Measurements from ENCODE around the gene RAB20. TPM values are rescaled to one million over a fixed set of nuclear protein-coding genes. Genes with fewer than 3 reads are reported as not detected.
A peak's percentile ranks its signal among the peaks of the same experiment; 100 is the strongest.

Gene RAB20
- total and polyA plus RNA-seq, 7 donors: 1.2 to 20.5 (median 2.9) TPM

GRCh38 chr13:110523838-110524540, 37.5 kb downstream of the RAB20 start:
- DNase-seq (no peak), ATAC-seq (no peak)
- H3K36me3 ChIP-seq (ENCODE audit: insufficient read depth in 1 of 2, low read depth in 1 of 2): no peaks in the 10 kb centered on the region
- WGBS, 3 donors: 83 to 85% (median 84%) methylated on average over 17 of the region's 17 CpGs
- TF ChIP-seq, protein P1, sequence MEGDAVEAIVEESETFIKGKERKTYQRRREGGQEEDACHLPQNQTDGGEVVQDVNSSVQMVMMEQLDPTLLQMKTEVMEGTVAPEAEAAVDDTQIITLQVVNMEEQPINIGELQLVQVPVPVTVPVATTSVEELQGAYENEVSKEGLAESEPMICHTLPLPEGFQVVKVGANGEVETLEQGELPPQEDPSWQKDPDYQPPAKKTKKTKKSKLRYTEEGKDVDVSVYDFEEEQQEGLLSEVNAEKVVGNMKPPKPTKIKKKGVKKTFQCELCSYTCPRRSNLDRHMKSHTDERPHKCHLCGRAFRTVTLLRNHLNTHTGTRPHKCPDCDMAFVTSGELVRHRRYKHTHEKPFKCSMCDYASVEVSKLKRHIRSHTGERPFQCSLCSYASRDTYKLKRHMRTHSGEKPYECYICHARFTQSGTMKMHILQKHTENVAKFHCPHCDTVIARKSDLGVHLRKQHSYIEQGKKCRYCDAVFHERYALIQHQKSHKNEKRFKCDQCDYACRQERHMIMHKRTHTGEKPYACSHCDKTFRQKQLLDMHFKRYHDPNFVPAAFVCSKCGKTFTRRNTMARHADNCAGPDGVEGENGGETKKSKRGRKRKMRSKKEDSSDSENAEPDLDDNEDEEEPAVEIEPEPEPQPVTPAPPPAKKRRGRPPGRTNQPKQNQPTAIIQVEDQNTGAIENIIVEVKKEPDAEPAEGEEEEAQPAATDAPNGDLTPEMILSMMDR (IDR thresholded peaks at IDR 0.05): no peak
- peaks cover 4% of the 10 kb centered on the region for H3K4me1 ChIP-seq
- no peaks in the 10 kb centered on the region for H3K9me3 ChIP-seq
- intact Hi-C loops (cut with DNase I): no loop called here
- H3K27me3 ChIP-seq (ENCODE audit: insufficient read depth in 3 of 3, low read length in 2 of 3): no peaks in the 10 kb centered on the region
- H3K27ac ChIP-seq: peak overlapping the region; percentile 55
- peak overlapping the region; percentile 15 for H3K4me3 ChIP-seq

- H3K36me3 ChIP-seq (ENCODE audit: insufficient read depth in 1 of 2, low read depth in 1 of 2): no peaks in the 10 kb centered on the region
- DNase-seq (no peak), ATAC-seq (no peak)
- H3K4me3 ChIP-seq: no peak overlapping the region
- H3K9me3 ChIP-seq: no peaks in the 10 kb centered on the region
- intact Hi-C loops (cut with DNase I): no loop called here
- H3K4me1 ChIP-seq: peaks cover 4% of the 10 kb centered on the region
- TF ChIP-seq, protein P1 (IDR thresholded peaks at IDR 0.05): no peak
- H3K27me3 ChIP-seq (ENCODE audit: insufficient read depth in 3 of 3, low read length in 2 of 3): no peaks in the 10 kb centered on the region
- H3K27ac ChIP-seq: no peak overlapping the region
- WGBS, 3 donors: 89 to 90% (median 89%) methylated on average over 9 of the region's 9 CpGs
These were observed 38.3 kb downstream of the RAB20 start for GRCh38 chr13:110523180-110523579.

GRCh38 chr13:110522721-110523120, 38.8 kb downstream of the RAB20 start:
- Histone ChIP-seq H3K36me3 (ENCODE audit: insufficient read depth in 1 of 2, low read depth in 1 of 2) (no peaks in the 10 kb centered on the region), H3K4me3 (no peak overlapping the region), H3K27me3 (ENCODE audit: insufficient read depth in 3 of 3, low read length in 2 of 3) (no peaks in the 10 kb centered on the region), H3K27ac (no peak overlapping the region), H3K4me1 (peaks cover 4% of the 10 kb centered on the region), H3K9me3 (no peaks in the 10 kb centered on the region)
- ATAC-seq (no peak), DNase-seq (no peak)
- TF ChIP-seq, protein P1 (IDR thresholded peaks at IDR 0.05): no peak
- 89 to 92% (median 91%) methylated on average over 5 of the region's 5 CpGs for WGBS, 3 donors
- intact Hi-C loops (cut with DNase I): no loop called here

DNA sequence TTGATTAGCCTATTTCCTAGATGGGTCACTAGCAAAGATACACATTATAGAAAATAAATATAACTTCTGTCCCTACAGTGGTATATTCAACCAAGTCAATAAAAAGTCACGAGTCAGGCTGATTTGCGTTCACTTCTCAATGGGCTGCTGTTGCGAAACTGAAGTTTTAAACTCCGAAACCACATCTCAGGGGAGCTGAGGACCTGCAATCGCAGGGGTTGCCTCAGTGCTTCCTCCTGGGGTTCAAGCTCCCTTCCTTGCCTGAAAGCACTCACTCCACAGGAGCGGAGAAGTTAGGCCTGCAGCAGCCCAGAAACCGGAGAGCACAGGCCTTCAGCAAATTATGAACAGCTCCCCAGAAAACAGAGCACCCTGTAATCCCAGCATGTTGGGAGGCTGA, 39.6 kb downstream of the RAB20 start:
- intact Hi-C loops (cut with DNase I): no loop called here
- Histone ChIP-seq H3K9me3 (no peaks in the 10 kb centered on the region), H3K4me1 (peaks cover 4% of the 10 kb centered on the region), H3K36me3 (ENCODE audit: insufficient read depth in 1 of 2, low read depth in 1 of 2) (no peaks in the 10 kb centered on the region), H3K27me3 (ENCODE audit: insufficient read depth in 3 of 3, low read length in 2 of 3) (no peaks in the 10 kb centered on the region), H3K4me3 (no peak overlapping the region), H3K27ac (no peak overlapping the region)
- WGBS, 3 donors: 90 to 96% (median 95%) methylated on average over 7 of the region's 7 CpGs
- no peak for ATAC-seq
- TF ChIP-seq, protein P1 (IDR thresholded peaks at IDR 0.05): no peak
- DNase-seq: no peak

GRCh38 chr13:110521296-110521680, 40.2 kb downstream of the RAB20 start:
- H3K4me3 ChIP-seq: no peak overlapping the region
- H3K27me3 ChIP-seq (ENCODE audit: insufficient read depth in 3 of 3, low read length in 2 of 3): no peaks in the 10 kb centered on the region
- no peaks in the 10 kb centered on the region for H3K36me3 ChIP-seq (ENCODE audit: insufficient read depth in 1 of 2, low read depth in 1 of 2)
- peak overlapping the region; percentile 63 for H3K27ac ChIP-seq
- H3K4me1 ChIP-seq: peaks cover 4% of the 10 kb centered on the region
- TF ChIP-seq, protein P1 (IDR thresholded peaks at IDR 0.05): no peak
- ATAC-seq (peak in 1 of 4 donors; percentile 1), DNase-seq (no peak)
- intact Hi-C loops (cut with DNase I): no loop called here
- 30 to 59% (median 34%) methylated on average over 10 of the region's 10 CpGs for WGBS, 3 donors
- no peaks in the 10 kb centered on the region for H3K9me3 ChIP-seq
